WTC11 (cell line): Measurements from ENCODE around the gene ADGRB2. TPM values are rescaled to one million over a fixed set of nuclear protein-coding genes. Genes with fewer than 3 reads are reported as not detected.

Source experiments
- ATAC-seq: fragments of 200-7000 bp; cut with Tn5 transposase; 2 replicates; pipeline ENCODE4 v1.10.0; 2021; ENCODE audit warnings: mild to moderate bottlenecking, moderate library complexity
- CTCF ChIA-PET: fragments of 300-600 bp; sonication (Branson Sonifier 250); formaldehyde crosslinking; loops from one replicate; lab custom pipeline; 2021; ENCODE audit warnings: antibody characterized with exemption; lab: Charles Lee
- POLR2A ChIA-PET: fragments of 350-600 bp; sonication (Branson Sonifier 250); formaldehyde crosslinking; loops from one replicate; lab custom pipeline; 2021; ENCODE audit warnings: antibody characterized with exemption; lab: Charles Lee
- DNase-seq: peaks from one replicate; pipeline ENCODE4 v3.0.0; 2021; ENCODE audit warnings: low spot score
- H3K27ac Mint-ChIP-seq: 2 replicates; pipeline ENCODE4 v1.8.0; 2021; ENCODE audit warnings: mixed read lengths
- H3K27me3 Mint-ChIP-seq: 2 replicates; pipeline ENCODE4 v1.8.0; 2021; ENCODE audit warnings: low read depth, mild to moderate bottlenecking, moderate library complexity, mixed read lengths
- H3K36me3 Mint-ChIP-seq: 2 replicates; pipeline ENCODE4 v1.8.0; 2021; ENCODE audit warnings: mixed read lengths
- H3K4me1 Mint-ChIP-seq: 2 replicates; pipeline ENCODE4 v1.8.0; 2022; ENCODE audit warnings: mixed read lengths
- H3K4me3 Mint-ChIP-seq: 2 replicates; pipeline ENCODE4 v1.8.0; 2021; ENCODE audit warnings: mild to moderate bottlenecking, moderate library complexity, mixed read lengths
- H3K9me3 Mint-ChIP-seq: 2 replicates; pipeline ENCODE4 v1.8.0; 2021; ENCODE audit warnings: mixed read lengths
- ATF6 ChIP-seq: sonication (generic); formaldehyde crosslinking; IDR thresholded peaks from 2 replicates; pipeline ENCODE4 v1.8.1; 2023; ENCODE audit warnings: mild to moderate bottlenecking, missing genetic modification reagents
- CREB1 ChIP-seq: sonication (generic); formaldehyde crosslinking; IDR thresholded peaks from 2 replicates; pipeline ENCODE4 v1.8.0; 2023; ENCODE audit warnings: mild to moderate bottlenecking, missing genetic modification reagents
- GRHL2 ChIP-seq: fragments of 250-450 bp; sonication (Bioruptor Pico); IDR thresholded peaks from 2 replicates; pipeline ENCODE4 v1.8.0; 2022; ENCODE audit warnings: mild to moderate bottlenecking, moderate library complexity; ENCODE audit not compliant: insufficient replicate concordance, severe bottlenecking
- IRF1 ChIP-seq: sonication (generic); formaldehyde crosslinking; IDR thresholded peaks from 2 replicates; pipeline ENCODE4 v1.8.0; 2023; ENCODE audit warnings: missing genetic modification reagents
- KAT7 ChIP-seq: sonication (generic); formaldehyde crosslinking; IDR thresholded peaks from 2 replicates; pipeline ENCODE4 v1.8.1; 2023; ENCODE audit warnings: missing genetic modification reagents, mild to moderate bottlenecking, borderline replicate concordance
- MAX ChIP-seq: sonication (generic); formaldehyde crosslinking; IDR thresholded peaks from 2 replicates; pipeline ENCODE4 v1.8.0; 2022; ENCODE audit warnings: mild to moderate bottlenecking, missing genetic modification reagents
- MLX ChIP-seq: sonication (generic); formaldehyde crosslinking; IDR thresholded peaks from 2 replicates; pipeline ENCODE4 v1.8.1; 2023; ENCODE audit warnings: mild to moderate bottlenecking, missing genetic modification reagents, moderate library complexity
- MXD4 ChIP-seq: fragments of 250-450 bp; sonication (Bioruptor Pico); IDR thresholded peaks from 2 replicates; pipeline ENCODE4 v1.8.0; 2021; ENCODE audit warnings: mild to moderate bottlenecking, moderate library complexity, borderline replicate concordance
- NFYB ChIP-seq: sonication (generic); formaldehyde crosslinking; conservative IDR thresholded peaks from 2 replicates; pipeline ENCODE4 v1.8.0; 2022; ENCODE audit warnings: low read depth, missing genetic modification reagents
- NR3C1 ChIP-seq: sonication (generic); formaldehyde crosslinking; conservative IDR thresholded peaks from 2 replicates; pipeline ENCODE4 v1.8.1; 2023; ENCODE audit warnings: low read depth, mild to moderate bottlenecking, missing genetic modification reagents
- ZBTB21 ChIP-seq: sonication (generic); formaldehyde crosslinking; IDR thresholded peaks from 2 replicates; pipeline ENCODE4 v1.8.1; 2023; ENCODE audit warnings: mild to moderate bottlenecking, missing genetic modification reagents, borderline replicate concordance
- ZBTB43 ChIP-seq: sonication (generic); formaldehyde crosslinking; IDR thresholded peaks from 2 replicates; pipeline ENCODE4 v1.8.1; 2023; ENCODE audit warnings: mild to moderate bottlenecking, missing genetic modification reagents
- ZMAT4 ChIP-seq: fragments of 250-450 bp; sonication (Bioruptor Pico); IDR thresholded peaks from 2 replicates; pipeline ENCODE4 v1.9.0; 2021; ENCODE audit warnings: mild to moderate bottlenecking
- total RNA-seq: library from RNA; stranded (reverse); gene quantifications from 3 replicates; pipeline ENCODE4 v1.2.3, GENCODE V29; 2021
- TF ChIP-seq, protein P1 (sequence below): sonication (generic); formaldehyde crosslinking; IDR thresholded peaks from 2 replicates; pipeline ENCODE4 v1.8.1; 2023; ENCODE audit warnings: mild to moderate bottlenecking, moderate library complexity, missing genetic modification reagents
- TF ChIP-seq, protein P2 (sequence below): sonication (generic); formaldehyde crosslinking; IDR thresholded peaks from 2 replicates; pipeline ENCODE4 v1.8.0; 2022; ENCODE audit warnings: mild to moderate bottlenecking, missing genetic modification reagents
- TF ChIP-seq, protein P3 (sequence below): sonication (generic); formaldehyde crosslinking; conservative IDR thresholded peaks from 2 replicates; pipeline ENCODE4 v1.8.1; 2022; ENCODE audit warnings: mild to moderate bottlenecking, missing genetic modification reagents
- TF ChIP-seq, protein P4 (sequence below): sonication (generic); formaldehyde crosslinking; IDR thresholded peaks from 2 replicates; pipeline ENCODE4 v1.8.1; 2022; ENCODE audit warnings: low read depth, missing genetic modification reagents, borderline replicate concordance

Gene ADGRB2
- total RNA-seq, 1 experiment from 2014 or later, result 39.3 TPM

DNA sequence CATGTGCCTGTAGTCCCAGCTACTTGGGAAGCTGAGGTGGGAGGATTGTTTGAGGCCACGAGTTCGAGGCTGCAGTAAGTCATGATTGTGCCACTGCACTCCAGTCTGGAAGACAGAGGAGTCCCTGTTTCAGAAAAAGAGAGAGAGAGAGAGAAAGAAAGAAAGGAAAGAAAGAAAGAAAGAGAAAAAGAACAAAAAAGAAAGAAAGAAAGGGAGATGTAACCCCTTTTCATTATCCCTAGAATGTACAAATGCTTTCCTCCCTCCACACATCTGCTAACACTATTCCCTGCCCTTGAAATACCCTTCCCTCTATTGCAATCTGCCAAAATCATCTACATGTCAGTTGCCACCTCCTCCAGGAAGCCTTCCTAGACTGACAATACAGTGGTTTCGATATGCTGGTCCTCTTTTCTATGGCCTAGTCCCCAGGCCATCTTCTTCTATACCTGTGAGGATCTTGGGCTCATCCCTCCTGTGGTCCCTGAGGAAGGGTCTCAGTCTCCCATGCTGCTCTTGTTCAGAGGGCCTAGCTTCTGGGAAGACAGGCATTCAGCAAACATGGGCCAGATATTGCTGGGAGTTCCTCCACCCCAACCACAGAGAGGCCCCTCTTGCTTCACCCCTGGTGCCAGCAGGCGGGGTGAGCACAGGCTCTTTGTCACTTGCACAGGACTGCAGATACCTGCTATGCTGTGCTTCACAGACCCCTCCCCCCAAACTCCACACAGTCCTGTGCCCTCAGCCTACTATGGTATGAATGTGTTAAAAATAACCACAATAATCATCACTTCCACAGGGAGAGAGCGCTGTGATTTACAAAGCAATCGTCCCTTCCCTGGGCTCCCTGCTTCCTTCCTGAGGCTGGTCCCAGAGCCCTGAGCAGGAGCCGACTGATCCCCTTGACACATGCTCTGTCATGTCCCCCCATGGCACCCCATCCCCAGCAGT is 14.1 kb downstream of the ADGRB2 start (continued):
- TF ChIP-seq, protein P1, sequence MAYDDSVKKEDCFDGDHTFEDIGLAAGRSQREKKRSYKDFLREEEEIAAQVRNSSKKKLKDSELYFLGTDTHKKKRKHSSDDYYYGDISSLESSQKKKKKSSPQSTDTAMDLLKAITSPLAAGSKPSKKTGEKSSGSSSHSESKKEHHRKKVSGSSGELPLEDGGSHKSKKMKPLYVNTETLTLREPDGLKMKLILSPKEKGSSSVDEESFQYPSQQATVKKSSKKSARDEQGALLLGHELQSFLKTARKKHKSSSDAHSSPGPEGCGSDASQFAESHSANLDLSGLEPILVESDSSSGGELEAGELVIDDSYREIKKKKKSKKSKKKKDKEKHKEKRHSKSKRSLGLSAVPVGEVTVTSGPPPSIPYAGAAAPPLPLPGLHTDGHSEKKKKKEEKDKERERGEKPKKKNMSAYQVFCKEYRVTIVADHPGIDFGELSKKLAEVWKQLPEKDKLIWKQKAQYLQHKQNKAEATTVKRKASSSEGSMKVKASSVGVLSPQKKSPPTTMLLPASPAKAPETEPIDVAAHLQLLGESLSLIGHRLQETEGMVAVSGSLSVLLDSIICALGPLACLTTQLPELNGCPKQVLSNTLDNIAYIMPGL, result no peak

- Mint-ChIP-seq H3K4me3 (no peak overlapping the region), H3K27ac (peak overlapping the region; percentile 74)
- ATAC-seq (no peak), DNase-seq (no peak)
- CTCF ChIA-PET, result interaction anchor here (1.0 to 14.7 kb wide), 4 partner anchors 14 to 84 kb away, joined by 3 to 179 read pairs (median 12); no protein-coding TSS in a partner anchor
- TF ChIP-seq IRF1, result no peak
- TF ChIP-seq NR3C1, result no peak
- TF ChIP-seq, protein P2, sequence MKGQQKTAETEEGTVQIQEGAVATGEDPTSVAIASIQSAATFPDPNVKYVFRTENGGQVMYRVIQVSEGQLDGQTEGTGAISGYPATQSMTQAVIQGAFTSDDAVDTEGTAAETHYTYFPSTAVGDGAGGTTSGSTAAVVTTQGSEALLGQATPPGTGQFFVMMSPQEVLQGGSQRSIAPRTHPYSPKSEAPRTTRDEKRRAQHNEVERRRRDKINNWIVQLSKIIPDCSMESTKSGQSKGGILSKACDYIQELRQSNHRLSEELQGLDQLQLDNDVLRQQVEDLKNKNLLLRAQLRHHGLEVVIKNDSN (CRISPR knock-in tag), result no peak
- TF ChIP-seq, protein P3, sequence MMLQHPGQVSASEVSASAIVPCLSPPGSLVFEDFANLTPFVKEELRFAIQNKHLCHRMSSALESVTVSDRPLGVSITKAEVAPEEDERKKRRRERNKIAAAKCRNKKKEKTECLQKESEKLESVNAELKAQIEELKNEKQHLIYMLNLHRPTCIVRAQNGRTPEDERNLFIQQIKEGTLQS (CRISPR knock-in tag), result no peak
- no peak for TF ChIP-seq MXD4
- no peak for TF ChIP-seq NFYB (CRISPR knock-in tag)
- TF ChIP-seq ZBTB43 (CRISPR knock-in tag), result no peak
- no peak for TF ChIP-seq ATF6 (CRISPR knock-in tag)
- TF ChIP-seq CREB1 (CRISPR knock-in tag), result no peak
- TF ChIP-seq GRHL2, result no peak
- TF ChIP-seq, protein P4, sequence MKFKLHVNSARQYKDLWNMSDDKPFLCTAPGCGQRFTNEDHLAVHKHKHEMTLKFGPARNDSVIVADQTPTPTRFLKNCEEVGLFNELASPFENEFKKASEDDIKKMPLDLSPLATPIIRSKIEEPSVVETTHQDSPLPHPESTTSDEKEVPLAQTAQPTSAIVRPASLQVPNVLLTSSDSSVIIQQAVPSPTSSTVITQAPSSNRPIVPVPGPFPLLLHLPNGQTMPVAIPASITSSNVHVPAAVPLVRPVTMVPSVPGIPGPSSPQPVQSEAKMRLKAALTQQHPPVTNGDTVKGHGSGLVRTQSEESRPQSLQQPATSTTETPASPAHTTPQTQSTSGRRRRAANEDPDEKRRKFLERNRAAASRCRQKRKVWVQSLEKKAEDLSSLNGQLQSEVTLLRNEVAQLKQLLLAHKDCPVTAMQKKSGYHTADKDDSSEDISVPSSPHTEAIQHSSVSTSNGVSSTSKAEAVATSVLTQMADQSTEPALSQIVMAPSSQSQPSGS (CRISPR knock-in tag), result no peak
- no peak for TF ChIP-seq ZMAT4
- no peak for TF ChIP-seq MAX (CRISPR knock-in tag)
- no peak for TF ChIP-seq ZBTB21 (CRISPR knock-in tag)
- TF ChIP-seq KAT7 (CRISPR knock-in tag), result no peak
- TF ChIP-seq MLX (CRISPR knock-in tag), result no peak
- TF ChIP-seq, all 79 proteins: peak for 0
- Mint-ChIP-seq H3K27me3 (no peaks in the 10 kb centered on the region; the same call in 1 of the 2 replicates), H3K36me3 (no peaks in the 10 kb centered on the region), H3K4me1 (peaks cover 63% of the 10 kb centered on the region), H3K9me3 (no peaks in the 10 kb centered on the region)
- POLR2A ChIA-PET, result no interaction called here
These were observed 15.8 kb downstream of the ADGRB2 start for GRCh38 chr1:31748365-31748764.
